HCT116 (cell line): ENCODE data around the gene ZNF157. TPM values are rescaled to one million over a fixed set of nuclear protein-coding genes. Genes with fewer than 3 reads are reported as not detected.

Experiments
- ATAC-seq: fragments of 200-7000 bp; cut with Tn5 transposase; 2 replicates; pipeline ENCODE4 v1.9.1; 2020; ENCODE audit warnings: mild to moderate bottlenecking, moderate library complexity
- BruUV-seq: library from RNA; stranded (reverse); fragments of 400-500 nt; replicated peaks from 2 replicates; lab custom pipeline; 2021; lab: Mats Ljungman, UMichigan
- CTCF ChIA-PET: fragments of 300-600 bp; sonication (Branson Sonifier 250); formaldehyde crosslinking; loops from one replicate; lab custom pipeline; 2021; ENCODE audit warnings: antibody characterized with exemption; lab: Charles Lee
- POLR2A ChIA-PET: fragments of 300-600, 350-600 bp; sonication (Branson Sonifier 250); formaldehyde crosslinking; loops from one replicate; lab custom pipeline; 2021; ENCODE audit warnings: antibody characterized with exemption; lab: Charles Lee
- RAD21 ChIA-PET, 2 experiments: fragments of 300-600 bp; sonication (Branson Sonifier 250); formaldehyde crosslinking; loops; one replicate each; lab custom pipeline; 2023; ENCODE audit warnings: low total read pairs in 2 of 2; ENCODE audit not compliant: uncharacterized antibody in 2 of 2, unreplicated experiment in 2 of 2, low non-redundant PET in 1 of 2; lab: Charles Lee
- DNase-seq: peaks from one replicate; pipeline ENCODE4 v3.0.0-alpha.2; 2010; ENCODE audit warnings: low read depth, low spot score
- H2AFZ ChIP-seq: fragments of 200-600 bp; shearing (Covaris generic), sonication (generic); 2 replicates; pipeline ENCODE4 v1.6.1; 2017; ENCODE audit warnings: low read depth, mixed run types, mixed read lengths, antibody characterized with exemption, low read length; ENCODE audit not compliant: poor library complexity, severe bottlenecking
- H3K27ac ChIP-seq: 2 replicates; pipeline ENCODE4 v1.5.1; 2012; ENCODE audit warnings: low read depth, low read length
- H3K27me3 ChIP-seq: fragments of 200-600 bp; sonication (generic); 2 replicates; pipeline ENCODE4 v1.6.1; 2016; ENCODE audit warnings: mixed run types, low read length, mixed read lengths; ENCODE audit not compliant: insufficient read depth
- H3K36me3 ChIP-seq, 2 experiments: fragments of 200-500 bp in 1 of 2; fragments of 200-600 bp in 1 of 2; sonication (Bioruptor generic) in 1 of 2; sonication (generic) in 1 of 2; 2 replicates each; pipeline versions ENCODE4 v1.5.1 to v1.6.1; 2014 to 2016; ENCODE audit warnings: low read length in 2 of 2, inconsistent platforms in 1 of 2, mixed read lengths in 1 of 2, mixed run types in 1 of 2; ENCODE audit not compliant: insufficient read depth in 2 of 2, control insufficient read depth in 1 of 2
- H3K4me1 ChIP-seq, 2 experiments: fragments of 200-600 bp in 1 of 2; sonication (generic) in 1 of 2; 2 replicates each; pipeline versions ENCODE4 v1.5.1 to v1.6.1; 2012 to 2017; ENCODE audit warnings: low read length in 2 of 2, inconsistent platforms in 1 of 2, mild to moderate bottlenecking in 1 of 2, mixed read lengths in 1 of 2, mixed run types in 1 of 2, moderate library complexity in 1 of 2; ENCODE audit not compliant: insufficient read depth in 2 of 2, control insufficient read depth in 1 of 2
- H3K4me2 ChIP-seq: fragments of 200-600 bp; sonication (generic); 2 replicates; pipeline ENCODE4 v1.6.1; 2017; ENCODE audit warnings: mixed run types, low read length, mixed read lengths
- H3K4me3 ChIP-seq, 2 experiments: fragments of 200-600 bp in 1 of 2; sonication (generic) in 1 of 2; replicated peaks in 1 of 2; 2 replicates each; pipeline ENCODE4 v1.5.1; 2011 to 2016; ENCODE audit warnings: low read length in 2 of 2, control low read depth in 1 of 2, low read depth in 1 of 2, mild to moderate bottlenecking in 1 of 2, mixed read lengths in 1 of 2, mixed run types in 1 of 2
- H3K79me2 ChIP-seq: fragments of 200-600 bp; sonication (generic); 2 replicates; pipeline ENCODE4 v1.6.1; 2017; ENCODE audit warnings: mild to moderate bottlenecking, mixed run types, low read length, moderate library complexity, mixed read lengths; ENCODE audit not compliant: insufficient read depth
- H3K9ac ChIP-seq: fragments of 200-600 bp; sonication (generic); 2 replicates; pipeline ENCODE4 v1.6.1; 2016; ENCODE audit warnings: low read length, mixed read lengths
- H3K9me2 ChIP-seq: fragments of 200-600 bp; sonication (generic), shearing (Covaris generic); 2 replicates; pipeline ENCODE4 v1.6.1; 2017; ENCODE audit warnings: mixed run types, mild to moderate bottlenecking, moderate library complexity; ENCODE audit not compliant: insufficient read depth
- H3K9me3 ChIP-seq, 2 experiments: fragments of 200-500 bp in 1 of 2; fragments of 200-600 bp in 1 of 2; sonication (Bioruptor generic) in 1 of 2; sonication (generic) in 1 of 2; 2 replicates each; pipeline ENCODE4 v1.6.1; 2014 to 2017; ENCODE audit warnings: low read length in 2 of 2, mixed read lengths in 2 of 2, inconsistent platforms in 1 of 2, low read depth in 1 of 2, mild to moderate bottlenecking in 1 of 2, mixed run types in 1 of 2, moderate library complexity in 1 of 2; ENCODE audit not compliant: control insufficient read depth in 1 of 2, insufficient read depth in 1 of 2
- H4K20me1 ChIP-seq: fragments of 200-600 bp; sonication (generic), shearing (Covaris generic); 2 replicates; pipeline ENCODE4 v1.6.1; 2017; ENCODE audit warnings: mixed run types, mild to moderate bottlenecking, moderate library complexity; ENCODE audit not compliant: insufficient read depth
- ATF3 ChIP-seq: IDR thresholded peaks from 2 replicates; pipeline ENCODE4 v1.6.1; 2012
- CBX3 ChIP-seq: IDR thresholded peaks from 2 replicates; pipeline ENCODE4 v1.6.1; 2012; ENCODE audit warnings: low read depth
- CEBPB ChIP-seq: IDR thresholded peaks from 2 replicates; pipeline ENCODE4 v1.6.1; 2012; ENCODE audit warnings: low read depth
- EZH2 ChIP-seq: fragments of 200-600 bp; sonication (generic); IDR thresholded peaks from 2 replicates; pipeline ENCODE4 v1.6.1; 2017; ENCODE audit warnings: antibody characterized with exemption, mixed run types
- EZH2phosphoT487 ChIP-seq: fragments of 200-600 bp; IDR thresholded peaks from 2 replicates; pipeline ENCODE4 v1.6.1; 2018; ENCODE audit warnings: antibody characterized with exemption, borderline replicate concordance
- FOSL1 ChIP-seq: IDR thresholded peaks from 2 replicates; pipeline ENCODE4 v1.6.1; 2012; ENCODE audit warnings: low read depth
- JUND ChIP-seq: IDR thresholded peaks from 2 replicates; pipeline ENCODE4 v1.6.1; 2012
- POLR2AphosphoS5 ChIP-seq: IDR thresholded peaks from 2 replicates; pipeline ENCODE4 v1.6.1; 2011; ENCODE audit warnings: mild to moderate bottlenecking, low read depth, low read length, moderate library complexity
- SIN3A ChIP-seq: IDR thresholded peaks from 2 replicates; pipeline ENCODE4 v1.6.1; 2012; ENCODE audit warnings: low read depth
- SP1 ChIP-seq: IDR thresholded peaks from 2 replicates; pipeline ENCODE4 v1.6.1; 2012; ENCODE audit warnings: low read depth
- SRF ChIP-seq: IDR thresholded peaks from 2 replicates; pipeline ENCODE4 v1.6.1; 2012; ENCODE audit warnings: low read depth
- TCF7L2 ChIP-seq: IDR thresholded peaks from 2 replicates; pipeline ENCODE4 v1.7.0; 2011; ENCODE audit warnings: borderline replicate concordance, inconsistent platforms; ENCODE audit not compliant: insufficient read depth, insufficient read length; ENCODE audit errors: extremely low read depth
- ZFX ChIP-seq: fragments of 450-650 bp; IDR thresholded peaks from 2 replicates; pipeline ENCODE4 v1.6.1; 2017
- ZNF274 ChIP-seq: fragments of 200-500 bp; sonication (Bioruptor generic); IDR thresholded peaks from 2 replicates; pipeline ENCODE4 v1.6.1; 2014; ENCODE audit warnings: mild to moderate bottlenecking, low read depth, low read length, inconsistent platforms
- intact Hi-C: fragments of 100-400 bp; cut with micrococcal nuclease; formaldehyde crosslinking; loops from 2 replicates; pipeline ENCODE4 v1.10.0; 2022
- total RNA-seq: library from RNA; stranded (reverse); gene quantifications from one replicate; pipeline ENCODE4 v1.2.1, GENCODE V29; 2021; ENCODE audit not compliant: unreplicated experiment
- TF ChIP-seq, protein P1 (sequence below): IDR thresholded peaks from 2 replicates; pipeline ENCODE4 v1.6.1; 2012

Gene ZNF157
- total RNA-seq, 1 experiment from 2014 or later: not detected

- no peak for ATAC-seq
- no peak for DNase-seq
- H3K4me1 ChIP-seq: no peaks in the 10 kb centered on the region
- intact Hi-C loops: no loop called here
- H4K20me1 ChIP-seq: no peaks in the 10 kb centered on the region
- ChIA-PET CTCF (no interaction called here), POLR2A (no interaction called here), RAD21 (no interaction called here)
- no peaks in the 10 kb centered on the region for H3K9me2 ChIP-seq
- no peaks in the 10 kb centered on the region for H3K9me3 ChIP-seq
- no peaks in the 10 kb centered on the region for H3K27me3 ChIP-seq
- H3K36me3 ChIP-seq: no peaks in the 10 kb centered on the region
- H3K4me2 ChIP-seq: no peak overlapping the region
- H2AFZ ChIP-seq: no peak overlapping the region
- no peaks in the 10 kb centered on the region for H3K79me2 ChIP-seq
- BruUV-seq: no TSS peak
- no peak overlapping the region for H3K27ac ChIP-seq
- no peak overlapping the region for H3K4me3 ChIP-seq
- H3K9ac ChIP-seq: no peak overlapping the region
- TF ChIP-seq TCF7L2 (no peak), CEBPB (no peak), ZNF274 (no peak), SP1 (no peak), ZFX (no peak), CBX3 (no peak), POLR2AphosphoS5 (no peak), EZH2 (no peak), EZH2phosphoT487 (no peak), SRF (no peak), FOSL1 (no peak), ATF3 (no peak)
- TF ChIP-seq, protein P1, sequence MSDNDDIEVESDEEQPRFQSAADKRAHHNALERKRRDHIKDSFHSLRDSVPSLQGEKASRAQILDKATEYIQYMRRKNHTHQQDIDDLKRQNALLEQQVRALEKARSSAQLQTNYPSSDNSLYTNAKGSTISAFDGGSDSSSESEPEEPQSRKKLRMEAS: no peak
These were observed 49.9 kb downstream of the ZNF157 start for GRCh38 chrX:47420265-47420664.

- ATAC-seq (no peak), DNase-seq (no peak)
- H3K4me1 ChIP-seq: no peaks in the 10 kb centered on the region
- ChIA-PET POLR2A (no interaction called here), RAD21 (no interaction called here), CTCF (no interaction called here)
- no peak overlapping the region for H3K27ac ChIP-seq
- H3K4me3 ChIP-seq: no peak overlapping the region
- no peaks in the 10 kb centered on the region for H4K20me1 ChIP-seq
- no peak overlapping the region for H3K9ac ChIP-seq
- no peaks in the 10 kb centered on the region for H3K9me2 ChIP-seq
- no peaks in the 10 kb centered on the region for H3K36me3 ChIP-seq
- no peak overlapping the region for H2AFZ ChIP-seq
- no peaks in the 10 kb centered on the region for H3K27me3 ChIP-seq
- TF ChIP-seq ATF3 (no peak), CEBPB (no peak), POLR2AphosphoS5 (no peak), JUND (no peak), ZFX (no peak), SRF (no peak), FOSL1 (no peak), SIN3A (no peak)
- intact Hi-C loops: no loop called here
- no TSS peak for BruUV-seq
- no peaks in the 10 kb centered on the region for H3K9me3 ChIP-seq
- no peak overlapping the region for H3K4me2 ChIP-seq
- H3K79me2 ChIP-seq: no peaks in the 10 kb centered on the region
These were observed 50.6 kb downstream of the ZNF157 start for GRCh38 chrX:47420962-47421361.
